ENCODE data around the gene USP17L17.
"Not testable (repeated sequence)": the region's sequence is repeated elsewhere in the genome, so short reads cannot be mapped to it uniquely, and the experiment has no call there.

USP17L17 gene

DNA sequence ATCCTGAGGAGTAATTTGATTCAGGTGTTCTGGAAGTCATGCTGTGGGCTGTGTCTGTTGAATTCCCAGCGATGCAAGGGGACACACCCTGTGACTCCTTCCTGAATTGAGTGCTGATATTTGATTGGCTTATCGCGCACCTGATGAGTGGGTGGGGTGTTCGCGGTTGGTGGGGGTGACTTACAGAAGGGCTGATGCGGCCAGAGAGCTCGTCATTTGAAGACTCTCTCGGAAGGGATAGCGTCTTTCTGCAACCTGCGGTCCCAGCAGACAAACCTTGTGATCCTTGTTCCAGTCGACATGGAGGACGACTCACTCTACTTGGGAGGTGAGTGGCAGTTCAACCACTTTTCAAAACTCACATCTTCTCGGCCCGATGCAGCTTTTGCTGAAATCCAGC, at the start of gene USP17L17:
Gene USP17L17 (plus strand): TSS at position 301 of the 400 bp plus-strand sequence. CDS start 0 bp downstream, at position 301.
- FAIRE-seq: not testable (repeated sequence)

DNA sequence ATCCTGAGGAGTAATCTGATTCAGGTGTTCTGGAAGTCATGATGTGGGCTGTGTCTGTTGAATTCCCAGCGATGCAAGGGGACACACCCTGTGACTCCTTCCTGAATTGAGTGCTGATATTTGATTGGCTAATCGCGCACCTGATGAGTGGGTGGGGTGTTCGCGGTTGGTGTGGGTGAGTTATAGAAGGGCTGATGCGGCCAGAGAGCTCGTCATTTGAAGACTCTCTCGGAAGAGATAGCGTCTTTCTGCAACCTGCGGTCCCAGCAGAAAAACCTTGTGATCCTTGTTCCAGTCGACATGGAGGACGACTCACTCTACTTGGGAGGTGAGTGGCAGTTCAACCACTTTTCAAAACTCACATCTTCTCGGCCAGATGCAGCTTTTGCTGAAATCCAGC, 33.3 kb upstream of the USP17L17 start, which contains the start of gene USP17L10:
Gene USP17L10 (plus strand): TSS at position 301 of the 400 bp plus-strand sequence. CDS start 0 bp downstream, at position 301.
- FAIRE-seq: not testable (repeated sequence)

GRCh38 chr4:9214701-9215100, 29.0 kb upstream of the USP17L17 start:
- FAIRE-seq: not testable (repeated sequence)

GRCh38 chr4:9215105-9215504, 28.6 kb upstream of the USP17L17 start, which contains the start of gene USP17L11:
USP17L11 (plus strand) TSS chr4:9215405; CDS start chr4:9215405, 0 bp downstream.
- not testable (repeated sequence) for FAIRE-seq

GRCh38 chr4:9219852-9220251, 23.8 kb upstream of the USP17L17 start, which contains the start of gene USP17L12:
USP17L12 (plus strand) TSS chr4:9220152; CDS start chr4:9220152, 0 bp downstream.
- FAIRE-seq: not testable (repeated sequence)

DNA sequence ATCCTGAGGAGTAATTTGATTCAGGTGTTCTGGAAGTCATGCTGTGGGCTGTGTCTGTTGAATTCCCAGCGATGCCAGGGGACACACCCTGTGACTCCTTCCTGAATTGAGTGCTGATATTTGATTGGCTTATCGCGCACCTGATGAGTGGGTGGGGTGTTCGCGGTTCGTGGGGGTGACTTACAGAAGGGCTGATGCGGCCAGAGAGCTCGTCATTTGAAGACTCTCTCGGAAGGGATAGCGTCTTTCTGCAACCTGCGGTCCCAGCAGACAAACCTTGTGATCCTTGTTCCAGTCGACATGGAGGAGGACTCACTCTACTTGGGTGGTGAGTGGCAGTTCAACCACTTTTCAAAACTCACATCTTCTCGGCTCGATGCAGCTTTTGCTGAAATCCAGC, 19.1 kb upstream of the USP17L17 start, which contains the start of gene USP17L13:
Gene USP17L13 (plus strand): TSS at position 301 of the 400 bp plus-strand sequence. CDS start 0 bp downstream, at position 301.
- not testable (repeated sequence) for FAIRE-seq

DNA sequence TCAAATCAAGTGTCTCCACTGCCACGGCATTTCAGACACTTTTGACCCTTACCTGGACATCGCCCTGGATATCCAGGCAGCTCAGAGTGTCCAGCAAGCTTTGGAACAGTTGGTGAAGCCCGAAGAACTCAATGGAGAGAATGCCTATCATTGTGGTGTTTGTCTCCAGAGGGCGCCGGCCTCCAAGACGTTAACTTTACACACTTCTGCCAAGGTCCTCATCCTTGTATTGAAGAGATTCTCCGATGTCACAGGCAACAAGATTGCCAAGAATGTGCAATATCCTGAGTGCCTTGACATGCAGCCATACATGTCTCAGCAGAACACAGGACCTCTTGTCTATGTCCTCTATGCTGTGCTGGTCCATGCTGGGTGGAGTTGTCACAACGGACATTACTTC, 13.4 kb upstream of the USP17L17 start:
- not testable (repeated sequence) for FAIRE-seq

DNA sequence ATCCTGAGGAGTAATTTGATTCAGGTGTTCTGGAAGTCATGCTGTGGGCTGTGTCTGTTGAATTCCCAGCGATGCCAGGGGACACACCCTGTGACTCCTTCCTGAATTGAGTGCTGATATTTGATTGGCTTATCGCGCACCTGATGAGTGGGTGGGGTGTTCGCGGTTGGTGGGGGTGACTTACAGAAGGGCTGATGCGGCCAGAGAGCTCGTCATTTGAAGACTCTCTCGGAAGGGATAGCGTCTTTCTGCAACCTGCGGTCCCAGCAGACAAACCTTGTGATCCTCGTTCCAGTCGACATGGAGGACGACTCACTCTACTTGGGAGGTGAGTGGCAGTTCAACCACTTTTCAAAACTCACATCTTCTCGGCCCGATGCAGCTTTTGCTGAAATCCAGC, 9.6 kb upstream of the USP17L17 start, which contains the start of gene USP17L15:
Gene USP17L15 (plus strand): TSS at position 301 of the 400 bp plus-strand sequence. CDS start 0 bp downstream, at position 301.
- not testable (repeated sequence) for FAIRE-seq

DNA sequence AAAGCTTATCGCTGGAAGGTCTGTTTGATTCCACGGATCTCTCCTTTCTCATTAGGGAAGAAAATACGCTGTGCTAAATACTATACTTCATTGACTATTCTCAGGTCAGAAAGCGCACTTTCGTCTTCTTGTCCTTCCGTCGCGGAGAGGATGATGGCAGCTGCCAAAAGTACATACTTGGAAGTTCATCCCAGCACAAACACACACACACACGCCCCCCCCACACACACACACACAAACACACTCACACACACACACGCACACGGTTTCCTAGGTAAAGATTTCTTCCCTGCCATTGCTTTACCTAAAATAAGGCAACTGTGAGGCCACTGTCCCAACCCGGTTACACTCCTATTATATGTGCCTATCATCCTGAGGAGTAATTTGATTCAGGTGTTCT, 5.2 kb upstream of the USP17L17 start:
- FAIRE-seq: not testable (repeated sequence)

GRCh38 chr4:9247953-9248680, 4.4 kb downstream of the USP17L17 start, which contains the start of gene USP17L18:
USP17L18 (plus strand) TSS chr4:9248630; CDS start chr4:9248630, 0 bp downstream.
- not testable (repeated sequence) for FAIRE-seq

DNA sequence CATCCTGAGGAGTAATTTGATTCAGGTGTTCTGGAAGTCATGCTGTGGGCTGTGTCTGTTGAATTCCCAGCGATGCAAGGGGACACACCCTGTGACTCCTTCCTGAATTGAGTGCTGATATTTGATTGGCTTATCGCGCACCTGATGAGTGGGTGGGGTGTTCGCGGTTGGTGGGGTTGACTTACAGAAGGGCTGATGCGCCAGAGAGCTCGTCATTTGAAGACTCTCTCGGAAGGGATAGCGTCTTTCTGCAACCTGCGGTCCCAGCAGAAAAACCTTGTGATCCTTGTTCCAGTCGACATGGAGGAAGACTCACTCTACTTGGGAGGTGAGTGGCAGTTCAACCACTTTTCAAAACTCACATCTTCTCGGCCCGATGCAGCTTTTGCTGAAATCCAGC, 9.4 kb downstream of the USP17L17 start, which contains the start of gene USP17L19:
Gene USP17L19 (plus strand): TSS at position 301 of the 400 bp plus-strand sequence. CDS start 0 bp downstream, at position 301.
- FAIRE-seq: not testable (repeated sequence)

DNA sequence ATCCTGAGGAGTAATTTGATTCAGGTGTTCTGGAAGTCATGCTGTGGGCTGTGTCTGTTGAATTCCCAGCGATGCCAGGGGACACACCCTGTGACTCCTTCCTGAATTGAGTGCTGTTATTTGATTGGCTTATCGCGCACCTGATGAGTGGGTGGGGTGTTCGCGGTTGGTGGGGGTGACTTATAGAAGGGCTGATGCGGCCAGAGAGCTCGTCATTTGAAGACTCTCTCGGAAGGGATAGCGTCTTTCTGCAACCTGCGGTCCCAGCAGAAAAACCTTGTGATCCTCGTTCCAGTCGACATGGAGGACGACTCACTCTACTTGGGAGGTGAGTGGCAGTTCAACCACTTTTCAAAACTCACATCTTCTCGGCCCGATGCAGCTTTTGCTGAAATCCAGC, 14.1 kb downstream of the USP17L17 start, which contains the start of gene USP17L20:
Gene USP17L20 (plus strand): TSS at position 301 of the 400 bp plus-strand sequence. CDS start 0 bp downstream, at position 301.
- FAIRE-seq: not testable (repeated sequence)

DNA sequence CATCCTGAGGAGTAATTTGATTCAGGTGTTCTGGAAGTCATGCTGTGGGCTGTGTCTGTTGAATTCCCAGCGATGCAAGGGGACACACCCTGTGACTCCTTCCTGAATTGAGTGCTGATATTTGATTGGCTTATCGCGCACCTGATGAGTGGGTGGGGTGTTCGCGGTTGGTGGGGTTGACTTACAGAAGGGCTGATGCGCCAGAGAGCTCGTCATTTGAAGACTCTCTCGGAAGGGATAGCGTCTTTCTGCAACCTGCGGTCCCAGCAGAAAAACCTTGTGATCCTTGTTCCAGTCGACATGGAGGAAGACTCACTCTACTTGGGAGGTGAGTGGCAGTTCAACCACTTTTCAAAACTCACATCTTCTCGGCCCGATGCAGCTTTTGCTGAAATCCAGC, 18.9 kb downstream of the USP17L17 start, which contains the start of gene USP17L21:
Gene USP17L21 (plus strand): TSS at position 301 of the 400 bp plus-strand sequence. CDS start 0 bp downstream, at position 301.
- not testable (repeated sequence) for FAIRE-seq

GRCh38 chr4:9267319-9267718, 23.6 kb downstream of the USP17L17 start, which contains the start of gene USP17L22:
USP17L22 (plus strand) TSS chr4:9267619; CDS start chr4:9267619, 0 bp downstream.
- not testable (repeated sequence) for FAIRE-seq

DNA sequence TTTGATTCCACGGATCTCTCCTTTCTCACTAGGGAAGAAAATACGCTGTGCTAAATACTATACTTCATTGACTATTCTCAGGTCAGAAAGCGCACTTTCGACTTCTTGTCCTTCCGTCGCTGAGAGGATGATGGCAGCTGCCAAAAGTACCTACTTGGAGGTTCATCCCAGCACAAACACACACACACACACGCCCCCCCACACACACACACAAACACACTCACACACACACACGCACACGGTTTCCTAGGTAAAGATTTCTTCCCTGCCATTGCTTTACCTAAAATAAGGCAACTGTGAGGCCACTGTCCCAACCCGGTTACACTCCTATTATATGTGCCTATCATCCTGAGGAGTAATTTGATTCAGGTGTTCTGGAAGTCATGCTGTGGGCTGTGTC, 28.0 kb downstream of the USP17L17 start:
- FAIRE-seq: not testable (repeated sequence)
